KOPT-K1 (cell line): ENCODE results near the gene PADI2.

Experiments used
- H3K27ac ChIP-seq: fragments of 200-600 bp; sonication (generic); 2 replicates; pipeline ENCODE4 v1.5.1; 2016; ENCODE audit warnings: antibody characterized with exemption, mild to moderate bottlenecking, low read depth, low read length; ENCODE audit not compliant: poor library complexity, severe bottlenecking
- H3K36me3 ChIP-seq: fragments of 200-600 bp; sonication (generic); 2 replicates; pipeline ENCODE4 v1.5.1; 2017; ENCODE audit warnings: antibody characterized with exemption, mild to moderate bottlenecking, low read length, moderate library complexity; ENCODE audit not compliant: insufficient read depth
- H3K9me3 ChIP-seq: fragments of 200-600 bp; sonication (generic); 2 replicates; pipeline ENCODE4 v1.5.1; 2017; ENCODE audit warnings: antibody characterized with exemption, low read length, mild to moderate bottlenecking; ENCODE audit not compliant: insufficient read depth, poor library complexity, severe bottlenecking

The PADI2 gene

GRCh38 chr1:17125756-17126237 is 6.5 kb upstream of the PADI2 start:
- no peaks in the 10 kb centered on the region for H3K36me3 ChIP-seq
- no peaks in the 10 kb centered on the region for H3K9me3 ChIP-seq
- no peak overlapping the region for H3K27ac ChIP-seq

- H3K27ac ChIP-seq = no peak overlapping the region
- H3K36me3 ChIP-seq = no peaks in the 10 kb centered on the region
- H3K9me3 ChIP-seq = no peaks in the 10 kb centered on the region
Observed at GRCh38 chr1:17123196-17124045, 4.2 kb upstream of the PADI2 start.

- Histone ChIP-seq H3K36me3 (no peaks in the 10 kb centered on the region), H3K9me3 (no peaks in the 10 kb centered on the region), H3K27ac (no peak overlapping the region)
Observed at GRCh38 chr1:17122521-17123164, 3.4 kb upstream of the PADI2 start.

- Histone ChIP-seq H3K36me3 (no peaks in the 10 kb centered on the region), H3K27ac (no peak overlapping the region), H3K9me3 (no peaks in the 10 kb centered on the region)
Observed at GRCh38 chr1:17121881-17122280, 2.6 kb upstream of the PADI2 start.

GRCh38 chr1:17120962-17121837 is 1.9 kb upstream of the PADI2 start:
- Histone ChIP-seq H3K9me3 (no peaks in the 10 kb centered on the region), H3K36me3 (no peaks in the 10 kb centered on the region), H3K27ac (no peak overlapping the region)

- no peak overlapping the region for H3K27ac ChIP-seq
- no peaks in the 10 kb centered on the region for H3K36me3 ChIP-seq
- H3K9me3 ChIP-seq = no peaks in the 10 kb centered on the region
Observed at GRCh38 chr1:17120481-17120877, 1.2 kb upstream of the PADI2 start.

GRCh38 chr1:17119773-17120480 is 676 bp upstream of the PADI2 start:
- Histone ChIP-seq H3K36me3 (no peaks in the 10 kb centered on the region), H3K27ac (no peak overlapping the region), H3K9me3 (no peaks in the 10 kb centered on the region)

- H3K27ac ChIP-seq = no peak overlapping the region
Observed at GRCh38 chr1:17118706-17119075, 560 bp downstream of the PADI2 start.

GRCh38 chr1:17118268-17118667 is 983 bp downstream of the PADI2 start:
- Histone ChIP-seq H3K36me3 (no peaks in the 10 kb centered on the region), H3K9me3 (no peaks in the 10 kb centered on the region), H3K27ac (no peak overlapping the region)

More at GRCh38 chr1:17118706-17119075, 560 bp downstream of the PADI2 start:
- no peaks in the 10 kb centered on the region for H3K9me3 ChIP-seq
- H3K36me3 ChIP-seq = no peaks in the 10 kb centered on the region

GRCh38 chr1:17117451-17118265 is 1.6 kb downstream of the PADI2 start:
- H3K27ac ChIP-seq = no peak overlapping the region
- H3K9me3 ChIP-seq = no peaks in the 10 kb centered on the region
- H3K36me3 ChIP-seq = no peaks in the 10 kb centered on the region

GRCh38 chr1:17116643-17117042 is 2.6 kb downstream of the PADI2 start:
- H3K27ac ChIP-seq = no peak overlapping the region
- H3K36me3 ChIP-seq = no peaks in the 10 kb centered on the region
- no peaks in the 10 kb centered on the region for H3K9me3 ChIP-seq

- Histone ChIP-seq H3K36me3 (no peaks in the 10 kb centered on the region), H3K9me3 (no peaks in the 10 kb centered on the region), H3K27ac (no peak overlapping the region)
Observed at GRCh38 chr1:17113963-17114362, 5.3 kb downstream of the PADI2 start.

GRCh38 chr1:17112496-17113236 is 6.6 kb downstream of the PADI2 start:
- Histone ChIP-seq H3K9me3 (no peaks in the 10 kb centered on the region), H3K36me3 (no peaks in the 10 kb centered on the region), H3K27ac (no peak overlapping the region)
